22Rv1 (cell line): ENCODE data around the gene MROH9.
"Not testable (repeated sequence)": the region's sequence is repeated elsewhere in the genome, so short reads cannot be mapped to it uniquely, and the experiment has no call there.

Experiments
- H3K27ac ChIP-seq: fragments of 450-650 bp; 2 replicates; pipeline ENCODE4 v1.5.1; 2017
- ZFX ChIP-seq: fragments of 450-650 bp; IDR thresholded peaks from 2 replicates; pipeline ENCODE4 v1.6.1; 2017; ENCODE audit warnings: antibody characterized with exemption, borderline replicate concordance
- TF ChIP-seq, protein P1 (sequence below): fragments of 450-650 bp; IDR thresholded peaks from 2 replicates; pipeline ENCODE4 v1.5.1; 2017; ENCODE audit warnings: mild to moderate bottlenecking

MROH9 gene

GRCh38 chr1:170908942-170909341, 26.4 kb upstream of the MROH9 start:
- no peak overlapping the region for H3K27ac ChIP-seq
- TF ChIP-seq, protein P1, sequence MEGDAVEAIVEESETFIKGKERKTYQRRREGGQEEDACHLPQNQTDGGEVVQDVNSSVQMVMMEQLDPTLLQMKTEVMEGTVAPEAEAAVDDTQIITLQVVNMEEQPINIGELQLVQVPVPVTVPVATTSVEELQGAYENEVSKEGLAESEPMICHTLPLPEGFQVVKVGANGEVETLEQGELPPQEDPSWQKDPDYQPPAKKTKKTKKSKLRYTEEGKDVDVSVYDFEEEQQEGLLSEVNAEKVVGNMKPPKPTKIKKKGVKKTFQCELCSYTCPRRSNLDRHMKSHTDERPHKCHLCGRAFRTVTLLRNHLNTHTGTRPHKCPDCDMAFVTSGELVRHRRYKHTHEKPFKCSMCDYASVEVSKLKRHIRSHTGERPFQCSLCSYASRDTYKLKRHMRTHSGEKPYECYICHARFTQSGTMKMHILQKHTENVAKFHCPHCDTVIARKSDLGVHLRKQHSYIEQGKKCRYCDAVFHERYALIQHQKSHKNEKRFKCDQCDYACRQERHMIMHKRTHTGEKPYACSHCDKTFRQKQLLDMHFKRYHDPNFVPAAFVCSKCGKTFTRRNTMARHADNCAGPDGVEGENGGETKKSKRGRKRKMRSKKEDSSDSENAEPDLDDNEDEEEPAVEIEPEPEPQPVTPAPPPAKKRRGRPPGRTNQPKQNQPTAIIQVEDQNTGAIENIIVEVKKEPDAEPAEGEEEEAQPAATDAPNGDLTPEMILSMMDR = no peak
- TF ChIP-seq ZFX = no peak

DNA sequence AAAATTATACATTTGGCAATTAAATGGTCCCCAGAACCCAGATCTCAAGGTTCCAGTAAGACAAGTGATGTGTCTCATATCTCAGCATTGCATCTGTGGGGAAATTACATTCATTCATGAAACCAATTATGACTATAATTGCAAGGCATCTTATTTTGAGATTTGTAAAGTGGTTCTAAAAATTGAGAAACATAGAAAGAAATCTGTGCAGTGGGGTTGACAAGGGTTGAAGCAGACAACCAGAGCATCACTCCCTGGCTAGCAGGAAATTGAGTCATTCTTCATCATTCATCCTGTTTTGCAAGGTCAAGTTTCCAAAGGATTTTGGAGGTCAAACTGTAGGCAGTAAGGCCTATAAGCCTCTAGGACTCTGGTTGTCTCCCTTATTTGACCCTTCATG, 25.1 kb upstream of the MROH9 start:
- H3K27ac ChIP-seq = no peak overlapping the region
- TF ChIP-seq, protein P1 = no peak
- no peak for TF ChIP-seq ZFX

DNA sequence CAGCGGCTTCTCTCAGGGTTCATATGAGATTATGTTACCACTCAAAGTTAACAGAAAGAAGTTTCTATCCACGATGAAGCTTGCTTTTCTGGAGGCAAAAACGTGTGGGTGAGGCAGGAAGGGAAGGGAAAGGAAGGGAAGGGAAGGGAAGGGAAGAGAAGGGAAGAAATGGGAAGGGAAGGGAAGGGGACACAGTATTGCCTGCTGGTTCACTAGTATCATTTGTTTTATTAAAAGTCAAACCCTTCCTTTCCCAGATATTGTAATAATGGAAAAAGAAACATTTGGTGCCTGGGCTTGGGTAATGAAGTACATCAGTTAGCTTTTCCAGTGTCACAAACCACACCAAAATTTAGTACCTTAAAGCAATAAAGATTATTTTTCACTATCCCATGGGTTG, 18.0 kb upstream of the MROH9 start:
- no peak for TF ChIP-seq ZFX
- TF ChIP-seq, protein P1 = no peak
- H3K27ac ChIP-seq = no peak overlapping the region

DNA sequence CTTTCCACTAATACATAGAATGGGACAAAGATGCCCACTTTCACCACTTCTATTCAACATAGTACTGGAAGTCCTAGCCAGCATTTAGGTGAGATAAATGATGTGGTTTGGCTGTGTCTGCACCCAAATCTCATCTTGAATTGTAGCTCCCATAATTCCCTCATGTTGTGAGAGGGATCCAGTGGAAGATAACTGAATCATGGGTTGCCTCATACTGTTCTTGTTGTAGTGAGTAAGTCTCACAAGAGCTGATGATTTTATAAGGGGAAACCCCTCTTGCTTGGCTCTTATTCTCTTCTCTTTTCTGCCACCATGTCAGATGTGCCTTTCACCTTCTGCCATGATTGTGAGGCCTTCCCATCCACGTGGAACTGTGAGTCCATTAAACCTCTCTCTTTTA, 10.7 kb upstream of the MROH9 start:
- not testable (repeated sequence) for H3K27ac ChIP-seq

GRCh38 chr1:170927955-170928840, 7.1 kb upstream of the MROH9 start:
- H3K27ac ChIP-seq = peak overlapping the region; percentile 19
- TF ChIP-seq, protein P1 = peak; percentile 69
- no peak for TF ChIP-seq ZFX

DNA sequence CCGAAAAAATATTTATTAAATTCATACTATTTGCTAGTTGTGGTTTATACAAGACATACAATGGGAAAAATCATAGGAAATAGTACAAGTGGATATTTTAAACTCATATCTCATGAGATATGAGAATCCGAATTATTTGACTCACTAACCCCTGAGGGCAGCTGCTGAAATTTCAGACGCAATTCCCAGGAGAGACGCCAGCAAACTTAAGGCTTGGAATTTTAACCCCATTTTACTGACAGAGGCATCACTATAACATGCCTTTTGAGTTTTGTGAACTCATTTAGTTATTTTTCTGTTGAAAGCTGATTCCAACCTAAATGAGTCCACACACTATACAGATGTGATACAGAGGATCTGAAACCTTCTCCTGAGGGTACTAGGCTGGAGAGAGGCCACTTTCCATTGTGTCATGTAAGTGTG, 5.9 kb upstream of the MROH9 start:
- H3K27ac ChIP-seq = no peak overlapping the region
- TF ChIP-seq ZFX = no peak
- TF ChIP-seq, protein P1 = no peak

DNA sequence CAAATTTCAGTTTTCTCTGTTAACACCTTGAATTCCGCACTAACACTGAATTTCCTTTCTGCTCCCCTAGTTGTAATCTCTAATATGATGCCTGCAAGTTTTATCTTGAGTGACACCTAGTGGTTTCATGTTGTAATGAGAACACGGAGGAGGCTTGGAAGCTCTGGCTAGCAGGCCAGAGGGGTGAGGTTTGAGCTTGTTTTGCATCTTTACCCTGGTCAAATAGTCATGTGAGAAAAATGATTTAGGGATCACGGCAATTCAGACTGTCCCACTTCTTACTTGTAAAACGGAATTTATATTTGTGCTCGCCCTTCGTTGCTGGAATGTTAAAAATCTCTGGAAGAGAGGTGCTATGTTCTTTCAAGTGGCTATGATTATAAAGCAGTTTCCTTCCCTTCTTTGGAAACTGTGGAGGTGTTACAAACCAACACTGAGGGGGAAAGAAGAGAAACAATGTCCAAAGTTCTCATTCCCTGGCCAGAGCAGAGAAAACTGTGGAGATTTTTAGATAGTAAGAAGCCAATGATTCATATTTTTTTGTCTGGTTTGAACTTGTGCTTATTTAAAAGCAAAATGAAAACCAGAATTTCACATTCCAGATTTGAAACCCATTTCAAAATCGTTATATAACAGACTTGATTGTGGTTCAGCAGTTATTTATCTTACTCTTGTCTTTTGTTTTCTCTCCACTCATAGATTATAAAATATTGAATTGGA, 5.3 kb upstream of the MROH9 start:
- no peak overlapping the region for H3K27ac ChIP-seq
- no peak for TF ChIP-seq ZFX
- TF ChIP-seq, protein P1 = peak; percentile 91
